Gastroesophageal sphincter (tissue), 4 donors: ENCODE measurements around the gene SOX9. TPM values are rescaled to one million over a fixed set of nuclear protein-coding genes. Genes with fewer than 3 reads are reported as not detected.

ENCODE experiments used
- ATAC-seq: fragments of 150-250 bp; one replicate; pipeline ENCODE4 v1.9.1; 2016; ENCODE audit warnings: mild to moderate bottlenecking, moderate library complexity
- H3K27ac ChIP-seq, 4 donors: fragments of 200-600 bp; sonication (generic) in 3 of 4; 1 replicate in 3 of 4; 2 replicates in 1 of 4; pipeline ENCODE4 v1.5.1; 2016 to 2019
- H3K27me3 ChIP-seq: fragments of 200-600 bp; sonication (generic); one replicate; pipeline ENCODE4 v1.5.1; 2019
- H3K36me3 ChIP-seq, 2 donors: fragments of 200-600 bp; sonication (generic); one replicate each; pipeline ENCODE4 v1.5.1; 2019; ENCODE audit warnings: control low read depth in 1 of 2
- H3K4me1 ChIP-seq, 3 donors: fragments of 200-600 bp; sonication (generic); 1 replicate in 2 of 3; 2 replicates in 1 of 3; pipeline ENCODE4 v1.5.1; 2016 to 2019; ENCODE audit warnings: control low read depth in 2 of 3
- H3K4me3 ChIP-seq, 2 donors: fragments of 200-600 bp; sonication (generic); one replicate each; pipeline ENCODE4 v1.5.1; 2019; ENCODE audit warnings: mild to moderate bottlenecking in 1 of 2, moderate library complexity in 1 of 2
- H3K9me3 ChIP-seq, 3 donors: fragments of 200-600 bp; sonication (generic); one replicate each; pipeline ENCODE4 v1.5.1; 2017 to 2019; ENCODE audit warnings: control low read depth in 2 of 3
- EP300 ChIP-seq: sonication (generic); formaldehyde crosslinking; IDR thresholded peaks from one replicate; pipeline ENCODE4 v1.6.1; 2017; ENCODE audit warnings: antibody characterized with exemption, mild to moderate bottlenecking
- POLR2A ChIP-seq, 2 donors: fragments of 450-650 bp; IDR thresholded peaks; one replicate each; pipeline ENCODE4 v1.6.1; 2017; ENCODE audit warnings: antibody characterized with exemption in 2 of 2, mild to moderate bottlenecking in 2 of 2, moderate library complexity in 1 of 2
- POLR2AphosphoS5 ChIP-seq: sonication (generic); formaldehyde crosslinking; IDR thresholded peaks from one replicate; pipeline ENCODE4 v1.6.1; 2017; ENCODE audit warnings: antibody characterized with exemption
- WGBS, 2 donors: methylation state at CpG; one replicate each; pipeline ENCODE4 v1.1.5; 2018; ENCODE audit warnings: low coverage in 1 of 2; 5-methylcytosine and 5-hydroxymethylcytosine counted together
- total RNA-seq, 4 donors: library from RNA; depleted of rRNA; stranded (reverse); fragments of >200 nt; gene quantifications; one replicate each; pipeline ENCODE4 v1.1.0, GENCODE V29; 2016
- TF ChIP-seq, protein P1 (sequence below), 4 experiments: fragments of 200-600 bp in 2 of 4; fragments of 450-650 bp in 2 of 4; sonication (generic) in 1 of 4; IDR thresholded peaks; one replicate each; pipeline ENCODE4 v1.5.1; 2017 to 2019; ENCODE audit warnings: antibody characterized with exemption in 4 of 4, mild to moderate bottlenecking in 2 of 4, moderate library complexity in 2 of 4

Gene SOX9
- total RNA-seq, 4 donors from 2014 or later, result 1.1 to 5.4 (median 2.5) TPM

DNA sequence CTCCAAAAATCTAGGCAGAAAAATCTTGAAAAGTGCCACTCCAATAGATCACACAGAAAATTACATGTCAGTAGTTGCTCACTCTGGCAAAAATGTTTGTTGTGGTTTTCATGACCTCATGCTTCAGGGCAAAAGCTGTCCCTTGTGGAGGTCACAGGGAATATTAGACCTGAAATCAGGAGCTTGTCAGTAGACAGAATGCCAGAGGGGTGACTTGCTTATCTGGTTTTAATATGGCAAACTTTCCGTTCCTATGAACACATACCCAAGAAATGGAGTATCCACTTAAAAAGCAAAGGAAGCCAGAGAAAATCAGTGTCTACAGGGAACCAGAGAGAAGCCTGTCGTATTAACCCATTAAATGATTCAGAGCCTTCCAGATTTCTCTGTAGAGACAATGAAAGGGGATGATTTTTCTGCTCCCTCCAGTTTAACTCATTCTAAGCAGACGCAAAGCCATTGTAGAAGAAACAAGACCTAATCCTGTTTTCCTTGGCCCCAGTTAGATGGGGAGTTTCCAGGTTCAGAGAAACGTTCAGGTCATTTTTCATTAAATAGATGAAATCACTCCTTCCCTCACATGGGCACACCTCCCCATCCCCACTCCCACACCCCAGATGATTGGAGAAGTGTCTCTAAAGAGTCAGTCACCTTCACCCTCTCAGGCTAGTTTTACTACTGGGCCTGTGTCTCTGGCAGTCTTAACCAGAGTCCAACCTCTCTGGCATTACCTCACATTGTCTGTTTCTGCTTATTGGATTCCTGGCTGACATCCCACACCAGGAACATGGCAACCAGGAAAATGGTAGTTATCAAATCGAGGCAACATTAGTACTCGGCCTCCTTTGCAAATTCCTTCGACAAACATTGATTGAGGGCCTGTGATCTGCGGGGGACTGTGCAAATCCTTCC is 6.0 kb downstream of the SOX9 start:
- 61 to 67% methylated on average over 8 of the region's 8 CpGs for WGBS, 2 donors
- H3K27ac ChIP-seq, result no peak overlapping the region
- no peak for ATAC-seq

DNA sequence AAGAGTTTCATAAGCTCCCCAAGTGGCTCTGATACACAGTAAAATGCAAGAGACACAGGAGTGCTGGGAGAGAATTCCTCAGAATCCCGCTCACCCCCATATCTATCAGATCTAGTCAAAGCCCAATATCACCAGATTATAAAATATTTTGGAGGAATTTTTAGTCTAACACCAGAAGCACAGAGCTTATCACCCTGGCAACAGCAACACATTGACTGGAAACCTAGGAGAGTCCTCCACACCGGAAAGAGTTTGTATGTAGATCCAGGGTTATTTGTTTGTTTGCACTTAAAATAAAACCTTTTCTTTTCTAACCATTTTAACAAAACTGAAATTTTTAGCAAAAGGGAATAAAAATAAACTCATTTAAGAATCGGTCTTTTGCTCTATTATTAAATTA is 7.2 kb downstream of the SOX9 start:
- Histone ChIP-seq H3K4me1 (peaks cover 0 to 7% (median 0%) of the 10 kb centered on the region in 3 donors), H3K36me3 (no peaks in the 10 kb centered on the region), H3K9me3 (no peaks in the 10 kb centered on the region), H3K27ac (no peak overlapping the region), H3K4me3 (no peak overlapping the region), H3K27me3 (peaks cover 56% of the 10 kb centered on the region)
- 66 to 86% methylated on average over 3 of the region's 3 CpGs for WGBS, 2 donors
- TF ChIP-seq, protein P1, sequence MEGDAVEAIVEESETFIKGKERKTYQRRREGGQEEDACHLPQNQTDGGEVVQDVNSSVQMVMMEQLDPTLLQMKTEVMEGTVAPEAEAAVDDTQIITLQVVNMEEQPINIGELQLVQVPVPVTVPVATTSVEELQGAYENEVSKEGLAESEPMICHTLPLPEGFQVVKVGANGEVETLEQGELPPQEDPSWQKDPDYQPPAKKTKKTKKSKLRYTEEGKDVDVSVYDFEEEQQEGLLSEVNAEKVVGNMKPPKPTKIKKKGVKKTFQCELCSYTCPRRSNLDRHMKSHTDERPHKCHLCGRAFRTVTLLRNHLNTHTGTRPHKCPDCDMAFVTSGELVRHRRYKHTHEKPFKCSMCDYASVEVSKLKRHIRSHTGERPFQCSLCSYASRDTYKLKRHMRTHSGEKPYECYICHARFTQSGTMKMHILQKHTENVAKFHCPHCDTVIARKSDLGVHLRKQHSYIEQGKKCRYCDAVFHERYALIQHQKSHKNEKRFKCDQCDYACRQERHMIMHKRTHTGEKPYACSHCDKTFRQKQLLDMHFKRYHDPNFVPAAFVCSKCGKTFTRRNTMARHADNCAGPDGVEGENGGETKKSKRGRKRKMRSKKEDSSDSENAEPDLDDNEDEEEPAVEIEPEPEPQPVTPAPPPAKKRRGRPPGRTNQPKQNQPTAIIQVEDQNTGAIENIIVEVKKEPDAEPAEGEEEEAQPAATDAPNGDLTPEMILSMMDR (IDR thresholded peaks at IDR 0.05), result no peak
- no peak for TF ChIP-seq POLR2A (IDR thresholded peaks at IDR 0.05)
- no peak for TF ChIP-seq EP300
- TF ChIP-seq POLR2AphosphoS5, result no peak
- ATAC-seq, result no peak

More for the DNA sequence above, 6.0 kb downstream of the SOX9 start:
- peaks cover 0 to 19% (median 9%) of the 10 kb centered on the region in 3 donors for H3K4me1 ChIP-seq
- no peaks in the 10 kb centered on the region for H3K36me3 ChIP-seq
- TF ChIP-seq POLR2AphosphoS5 (no peak), EP300 (no peak), POLR2A (IDR thresholded peaks at IDR 0.05) (no peak)
- TF ChIP-seq, protein P1 (IDR thresholded peaks at IDR 0.05), result no peak
- H3K4me3 ChIP-seq, result no peak overlapping the region
- H3K9me3 ChIP-seq, result no peaks in the 10 kb centered on the region
- peaks cover 68% of the 10 kb centered on the region for H3K27me3 ChIP-seq

DNA sequence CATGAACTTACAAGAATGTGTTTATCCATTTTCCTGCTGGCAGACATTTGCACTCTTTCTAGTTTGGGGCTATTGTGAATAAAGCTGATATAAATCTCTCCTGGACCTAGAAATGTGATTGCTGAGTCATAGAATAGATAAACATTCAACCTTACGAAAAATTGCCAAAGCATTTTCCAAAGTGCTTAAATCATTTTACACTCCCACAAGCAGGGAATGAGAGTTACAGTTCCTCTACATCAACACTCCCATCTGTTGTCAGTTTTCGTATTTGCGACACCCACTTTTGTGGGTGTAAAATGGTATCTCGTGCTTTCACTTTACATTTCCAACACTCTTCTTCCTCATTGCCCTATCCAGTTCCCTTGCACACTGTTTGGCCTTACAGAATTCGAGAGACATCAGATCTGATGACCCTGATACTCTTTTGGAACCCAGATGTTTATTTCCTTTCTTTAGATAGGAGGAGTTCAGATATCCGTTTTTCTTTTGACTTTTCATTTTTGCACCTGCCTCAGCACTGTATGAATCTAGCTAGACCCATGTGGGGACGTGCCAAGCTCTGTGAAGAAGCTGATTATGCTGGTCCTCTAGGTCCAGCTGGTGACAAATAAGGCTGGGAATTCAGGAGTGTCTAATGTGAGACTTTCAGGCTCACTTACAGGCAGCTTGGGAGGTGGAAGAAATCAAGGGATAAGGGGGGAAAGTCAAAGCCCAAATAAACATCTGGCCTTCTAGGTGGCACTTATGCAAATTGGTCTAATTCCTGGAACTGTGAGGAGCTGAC is 14.0 kb downstream of the SOX9 start:
- Histone ChIP-seq H3K4me3 (no peak overlapping the region), H3K4me1 (no peaks in the 10 kb centered on the region), H3K27me3 (peaks cover 38% of the 10 kb centered on the region), H3K9me3 (no peaks in the 10 kb centered on the region), H3K36me3 (no peaks in the 10 kb centered on the region), H3K27ac (no peak overlapping the region)
- 27 to 46% methylated on average over 4 to 7 of the region's 7 CpGs for WGBS, 2 donors
- TF ChIP-seq POLR2AphosphoS5 (no peak), EP300 (no peak), POLR2A (IDR thresholded peaks at IDR 0.05) (no peak)
- TF ChIP-seq, protein P1 (IDR thresholded peaks at IDR 0.05), result no peak
- ATAC-seq, result no peak

DNA sequence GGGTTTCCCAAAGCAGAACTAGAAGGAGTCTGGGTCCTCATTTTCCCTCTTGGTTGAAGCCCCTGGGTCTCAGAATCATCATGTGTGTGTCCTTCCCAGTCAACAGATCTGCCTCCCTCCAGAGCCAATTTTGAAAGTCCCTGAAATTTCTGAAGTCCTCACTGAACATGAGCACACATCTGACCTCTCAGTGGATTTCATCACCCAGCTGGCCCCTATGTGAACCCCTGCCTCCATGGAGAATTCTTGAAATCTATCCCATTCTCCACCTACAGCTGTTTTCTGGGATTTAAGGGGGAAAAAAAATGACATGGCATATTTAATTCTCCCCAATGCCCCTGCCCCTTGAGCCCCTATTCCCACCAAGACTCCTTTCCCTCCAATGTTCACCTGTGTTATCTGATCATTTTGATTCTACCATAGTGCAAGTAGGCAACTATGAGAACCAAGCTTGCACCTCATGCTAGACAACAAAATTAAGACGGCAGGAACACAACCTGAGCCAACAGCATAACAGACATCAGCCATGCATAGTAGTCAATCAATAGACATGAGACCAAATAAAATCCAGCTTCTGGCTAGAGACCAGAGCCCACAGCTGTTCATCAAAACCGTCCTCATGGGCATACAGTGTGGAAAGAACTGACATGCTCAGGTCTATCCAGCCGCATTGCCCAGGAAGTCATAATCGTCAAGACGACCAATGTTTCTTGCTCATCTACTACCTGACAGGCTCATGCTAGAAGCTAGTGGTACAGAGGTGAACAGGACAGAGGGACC is 14.9 kb downstream of the SOX9 start:
- 81 to 90% methylated on average over 3 to 5 of the region's 5 CpGs for WGBS, 2 donors
- Histone ChIP-seq H3K9me3 (no peaks in the 10 kb centered on the region), H3K27ac (no peak overlapping the region), H3K36me3 (no peaks in the 10 kb centered on the region), H3K4me3 (no peak overlapping the region), H3K4me1 (no peaks in the 10 kb centered on the region), H3K27me3 (peaks cover 35% of the 10 kb centered on the region)
- TF ChIP-seq, protein P1 (IDR thresholded peaks at IDR 0.05), result no peak
- no peak for TF ChIP-seq EP300
- TF ChIP-seq POLR2AphosphoS5, result no peak
- TF ChIP-seq POLR2A (IDR thresholded peaks at IDR 0.05), result no peak
- ATAC-seq, result no peak
